Measurements from ENCODE around the gene IMMP2L.
A peak's percentile ranks its signal among the peaks of the same experiment; 100 is the strongest.

The IMMP2L gene

GRCh38 chr7:111568870-111569462 lies 6.7 kb upstream of the IMMP2L start:
- DNase-seq (ENCODE audit: low read depth) = no peak
- H3K4me3 ChIP-seq (ENCODE audit: low read length) = no peak overlapping the region
- TF ChIP-seq CTCF (conservative IDR thresholded peaks at IDR 0.05; ENCODE audit: low read depth, low read length) = no peak

- DNase-seq (ENCODE audit: low read depth) = no peak
- TF ChIP-seq CTCF (conservative IDR thresholded peaks at IDR 0.05; ENCODE audit: low read depth, low read length) = no peak
- H3K4me3 ChIP-seq (ENCODE audit: low read length) = no peak overlapping the region
These were observed 6.1 kb upstream of the IMMP2L start for GRCh38 chr7:111568419-111568818.

GRCh38 chr7:111564078-111564477 lies 1.8 kb upstream of the IMMP2L start:
- H3K4me3 ChIP-seq (ENCODE audit: low read length) = no peak overlapping the region
- TF ChIP-seq CTCF (conservative IDR thresholded peaks at IDR 0.05; ENCODE audit: low read depth, low read length) = no peak
- DNase-seq (ENCODE audit: low read depth) = no peak

- no peak for DNase-seq (ENCODE audit: low read depth)
- no peak for TF ChIP-seq CTCF (conservative IDR thresholded peaks at IDR 0.05; ENCODE audit: low read depth, low read length)
- peak overlapping the region; percentile 64 for H3K4me3 ChIP-seq (ENCODE audit: low read length)
These were observed 713 bp downstream of the IMMP2L start for GRCh38 chr7:111561654-111561903.

- H3K4me3 ChIP-seq (ENCODE audit: low read length) = peak overlapping the region; percentile 64
- peak; percentile 51 for DNase-seq (ENCODE audit: low read depth)
- TF ChIP-seq CTCF (conservative IDR thresholded peaks at IDR 0.05; ENCODE audit: low read depth, low read length) = no peak
These were observed 1.3 kb downstream of the IMMP2L start for GRCh38 chr7:111560773-111561653.

GRCh38 chr7:111558991-111559390 lies 3.3 kb downstream of the IMMP2L start:
- TF ChIP-seq CTCF (conservative IDR thresholded peaks at IDR 0.05; ENCODE audit: low read depth, low read length) = no peak
- H3K4me3 ChIP-seq (ENCODE audit: low read length) = no peak overlapping the region
- DNase-seq (ENCODE audit: low read depth) = no peak

GRCh38 chr7:111556977-111557376 lies 5.3 kb downstream of the IMMP2L start:
- no peak for TF ChIP-seq CTCF (conservative IDR thresholded peaks at IDR 0.05; ENCODE audit: low read depth, low read length)
- no peak for DNase-seq (ENCODE audit: low read depth)
- no peak overlapping the region for H3K4me3 ChIP-seq (ENCODE audit: low read length)

Data from retinal pigment epithelial cell (primary cell).